C4-2B (cell line): ENCODE results near the gene NUDT12.

Experiments
- H3K27ac ChIP-seq: fragments of 450-650 bp; 2 replicates; pipeline ENCODE4 v1.5.1; 2017
- ZFX ChIP-seq: fragments of 450-650 bp; IDR thresholded peaks from 2 replicates; pipeline ENCODE4 v1.6.1; 2017
- TF ChIP-seq, protein P1 (sequence below): fragments of 450-650 bp; conservative IDR thresholded peaks from 2 replicates; pipeline ENCODE4 v1.5.1; 2017; ENCODE audit warnings: mild to moderate bottlenecking

NUDT12 gene

GRCh38 chr5:103590221-103590620 lies 27.6 kb upstream of the NUDT12 start:
- no peak for TF ChIP-seq ZFX
- TF ChIP-seq, protein P1, sequence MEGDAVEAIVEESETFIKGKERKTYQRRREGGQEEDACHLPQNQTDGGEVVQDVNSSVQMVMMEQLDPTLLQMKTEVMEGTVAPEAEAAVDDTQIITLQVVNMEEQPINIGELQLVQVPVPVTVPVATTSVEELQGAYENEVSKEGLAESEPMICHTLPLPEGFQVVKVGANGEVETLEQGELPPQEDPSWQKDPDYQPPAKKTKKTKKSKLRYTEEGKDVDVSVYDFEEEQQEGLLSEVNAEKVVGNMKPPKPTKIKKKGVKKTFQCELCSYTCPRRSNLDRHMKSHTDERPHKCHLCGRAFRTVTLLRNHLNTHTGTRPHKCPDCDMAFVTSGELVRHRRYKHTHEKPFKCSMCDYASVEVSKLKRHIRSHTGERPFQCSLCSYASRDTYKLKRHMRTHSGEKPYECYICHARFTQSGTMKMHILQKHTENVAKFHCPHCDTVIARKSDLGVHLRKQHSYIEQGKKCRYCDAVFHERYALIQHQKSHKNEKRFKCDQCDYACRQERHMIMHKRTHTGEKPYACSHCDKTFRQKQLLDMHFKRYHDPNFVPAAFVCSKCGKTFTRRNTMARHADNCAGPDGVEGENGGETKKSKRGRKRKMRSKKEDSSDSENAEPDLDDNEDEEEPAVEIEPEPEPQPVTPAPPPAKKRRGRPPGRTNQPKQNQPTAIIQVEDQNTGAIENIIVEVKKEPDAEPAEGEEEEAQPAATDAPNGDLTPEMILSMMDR = no peak
- no peak overlapping the region for H3K27ac ChIP-seq

- no peak overlapping the region for H3K27ac ChIP-seq
- no peak for TF ChIP-seq ZFX
- TF ChIP-seq, protein P1 = no peak
These were observed 27.2 kb upstream of the NUDT12 start for GRCh38 chr5:103589776-103590175.

GRCh38 chr5:103589357-103589756 lies 26.8 kb upstream of the NUDT12 start:
- TF ChIP-seq ZFX = no peak
- TF ChIP-seq, protein P1 = no peak
- H3K27ac ChIP-seq = no peak overlapping the region

GRCh38 chr5:103587185-103587748 lies 24.7 kb upstream of the NUDT12 start:
- TF ChIP-seq ZFX = no peak
- TF ChIP-seq, protein P1 = peak; percentile 77
- no peak overlapping the region for H3K27ac ChIP-seq

- no peak overlapping the region for H3K27ac ChIP-seq
These were observed 19.8 kb upstream of the NUDT12 start for GRCh38 chr5:103582364-103582763.

GRCh38 chr5:103573411-103573810 lies 10.8 kb upstream of the NUDT12 start:
- TF ChIP-seq ZFX = no peak
- TF ChIP-seq, protein P1 = no peak
- no peak overlapping the region for H3K27ac ChIP-seq

More at GRCh38 chr5:103582364-103582763, 19.8 kb upstream of the NUDT12 start:
- TF ChIP-seq ZFX = no peak
- TF ChIP-seq, protein P1 = peak; percentile 85

- TF ChIP-seq, protein P1 = no peak
- TF ChIP-seq ZFX = no peak
- no peak overlapping the region for H3K27ac ChIP-seq
These were observed 9.9 kb upstream of the NUDT12 start for GRCh38 chr5:103572454-103572853.
